ENCODE results near the gene CD2.

GRCh38 chr1:116807394-116808199 lies 53.4 kb downstream of the CD2 start:
- no peak for TF ChIP-seq CTCF (IDR thresholded peaks at IDR 0.05)
- TF ChIP-seq POLR2A (IDR thresholded peaks at IDR 0.05), result no peak
